ENCODE measurements around the gene CERT1. TPM values are rescaled to one million over a fixed set of nuclear protein-coding genes. Genes with fewer than 3 reads are reported as not detected.

The CERT1 gene
- total RNA-seq, 4 donors from 2014 or later = 36.1 to 42.3 (median 39.0) TPM

DNA sequence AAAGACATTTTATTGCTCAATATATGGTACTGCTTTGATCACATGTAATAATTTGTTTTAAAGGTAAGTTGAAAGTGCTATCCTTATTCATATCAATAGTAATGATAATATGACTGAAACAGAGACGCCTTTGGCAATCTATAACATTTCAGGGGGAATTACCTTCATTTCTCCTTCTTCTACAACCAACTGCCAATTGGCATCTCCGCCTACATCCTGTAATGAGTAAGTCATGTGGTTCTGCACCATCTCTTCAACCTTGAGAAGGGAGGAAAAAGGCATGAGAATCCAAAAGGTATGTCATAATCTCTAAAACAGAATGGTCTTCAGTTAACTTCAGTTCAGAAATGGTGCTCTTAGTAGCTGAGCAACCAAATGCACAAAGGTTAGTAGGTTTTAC, 122.0 kb downstream of the CERT1 start:
- WGBS, 2 donors = 93 to 97% methylated on average over 2 of the region's 2 CpGs
- H3K4me3 ChIP-seq = no peak overlapping the region
- TF ChIP-seq POLR2A (IDR thresholded peaks at IDR 0.05) (no peak), EP300 (IDR thresholded peaks at IDR 0.05) (no peak)
- TF ChIP-seq, protein P1, sequence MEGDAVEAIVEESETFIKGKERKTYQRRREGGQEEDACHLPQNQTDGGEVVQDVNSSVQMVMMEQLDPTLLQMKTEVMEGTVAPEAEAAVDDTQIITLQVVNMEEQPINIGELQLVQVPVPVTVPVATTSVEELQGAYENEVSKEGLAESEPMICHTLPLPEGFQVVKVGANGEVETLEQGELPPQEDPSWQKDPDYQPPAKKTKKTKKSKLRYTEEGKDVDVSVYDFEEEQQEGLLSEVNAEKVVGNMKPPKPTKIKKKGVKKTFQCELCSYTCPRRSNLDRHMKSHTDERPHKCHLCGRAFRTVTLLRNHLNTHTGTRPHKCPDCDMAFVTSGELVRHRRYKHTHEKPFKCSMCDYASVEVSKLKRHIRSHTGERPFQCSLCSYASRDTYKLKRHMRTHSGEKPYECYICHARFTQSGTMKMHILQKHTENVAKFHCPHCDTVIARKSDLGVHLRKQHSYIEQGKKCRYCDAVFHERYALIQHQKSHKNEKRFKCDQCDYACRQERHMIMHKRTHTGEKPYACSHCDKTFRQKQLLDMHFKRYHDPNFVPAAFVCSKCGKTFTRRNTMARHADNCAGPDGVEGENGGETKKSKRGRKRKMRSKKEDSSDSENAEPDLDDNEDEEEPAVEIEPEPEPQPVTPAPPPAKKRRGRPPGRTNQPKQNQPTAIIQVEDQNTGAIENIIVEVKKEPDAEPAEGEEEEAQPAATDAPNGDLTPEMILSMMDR (IDR thresholded peaks at IDR 0.05) = no peak
- peaks cover 0 to 54% (median 8%) of the 10 kb centered on the region in 3 donors for H3K36me3 ChIP-seq
- no peak for DNase-seq (ENCODE audit: low spot score in 2 of 2)
- H3K4me1 ChIP-seq = no peaks in the 10 kb centered on the region
- H3K9me3 ChIP-seq = no peaks in the 10 kb centered on the region
- no peak overlapping the region for H3K27ac ChIP-seq
- no peaks in the 10 kb centered on the region for H3K27me3 ChIP-seq

- H3K4me3 ChIP-seq = no peak overlapping the region
- no peaks in the 10 kb centered on the region for H3K4me1 ChIP-seq
- TF ChIP-seq EP300 (IDR thresholded peaks at IDR 0.05) (no peak), POLR2A (IDR thresholded peaks at IDR 0.05) (no peak)
- TF ChIP-seq, protein P1 (IDR thresholded peaks at IDR 0.05) = no peak
- H3K36me3 ChIP-seq = peaks cover 0 to 54% (median 8%) of the 10 kb centered on the region in 3 donors
- no peak for DNase-seq (ENCODE audit: low spot score in 2 of 2)
- 93 to 96% methylated on average over 6 of the region's 6 CpGs for WGBS, 2 donors
- H3K9me3 ChIP-seq = no peaks in the 10 kb centered on the region
- H3K27ac ChIP-seq = no peak overlapping the region
- no peaks in the 10 kb centered on the region for H3K27me3 ChIP-seq
Measured at GRCh38 chr5:75387806-75388205, 123.6 kb downstream of the CERT1 start.

GRCh38 chr5:75384218-75384617, 127.2 kb downstream of the CERT1 start:
- no peaks in the 10 kb centered on the region for H3K4me1 ChIP-seq
- 38 to 62% methylated on average over 1 of the region's 1 CpG for whole genome bisulfite sequencing, 2 donors
- no peaks in the 10 kb centered on the region for H3K9me3 ChIP-seq
- peaks cover 5 to 82% (median 8%) of the 10 kb centered on the region in 3 donors for H3K36me3 ChIP-seq
- H3K27ac ChIP-seq = no peak overlapping the region
- H3K27me3 ChIP-seq = no peaks in the 10 kb centered on the region
- no peak for DNase-seq (ENCODE audit: low spot score in 2 of 2)
- H3K4me3 ChIP-seq = no peak overlapping the region
- no peak for TF ChIP-seq EP300 (IDR thresholded peaks at IDR 0.05)
- TF ChIP-seq, protein P1 (IDR thresholded peaks at IDR 0.05) = no peak
- no peak for TF ChIP-seq POLR2A (IDR thresholded peaks at IDR 0.05)

DNA sequence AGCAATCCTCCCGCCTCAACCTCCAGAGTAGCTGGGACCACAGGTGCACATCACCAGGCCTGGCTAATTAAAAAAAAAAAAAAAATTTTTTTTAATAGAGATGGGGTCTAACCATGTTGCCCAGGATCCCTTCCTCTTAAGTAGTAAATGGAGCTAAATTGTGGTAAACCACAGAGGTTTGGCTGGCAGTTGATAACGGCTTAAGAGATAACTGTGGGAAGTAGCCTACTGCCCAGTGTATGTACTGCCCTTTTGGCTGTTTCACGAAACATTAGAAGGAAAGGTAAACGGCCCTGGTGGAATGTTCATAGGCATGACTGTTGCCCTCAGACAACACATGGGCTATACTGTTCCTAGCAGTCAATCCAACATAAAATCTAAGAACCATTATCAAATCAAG, 130.0 kb downstream of the CERT1 start:
- Histone ChIP-seq H3K9me3 (no peaks in the 10 kb centered on the region), H3K4me1 (no peaks in the 10 kb centered on the region), H3K4me3 (no peak overlapping the region), H3K27me3 (no peaks in the 10 kb centered on the region), H3K36me3 (peaks cover 5 to 82% (median 8%) of the 10 kb centered on the region in 3 donors), H3K27ac (no peak overlapping the region)
- TF ChIP-seq EP300 (IDR thresholded peaks at IDR 0.05) (no peak), POLR2A (IDR thresholded peaks at IDR 0.05) (no peak)
- TF ChIP-seq, protein P1 (IDR thresholded peaks at IDR 0.05) = no peak
- DNase-seq (ENCODE audit: low spot score in 2 of 2) = no peak
- 82 to 93% methylated on average over 4 of the region's 4 CpGs for WGBS, 2 donors

- peaks cover 5 to 80% (median 6%) of the 10 kb centered on the region in 3 donors for H3K36me3 ChIP-seq
- no peak for DNase-seq (ENCODE audit: low spot score in 2 of 2)
- no peaks in the 10 kb centered on the region for H3K4me1 ChIP-seq
- WGBS, 2 donors = 96 to 100% methylated on average over 1 of the region's 1 CpG
- H3K27ac ChIP-seq = no peak overlapping the region
- H3K4me3 ChIP-seq = no peak overlapping the region
- no peaks in the 10 kb centered on the region for H3K9me3 ChIP-seq
- no peaks in the 10 kb centered on the region for H3K27me3 ChIP-seq
- TF ChIP-seq POLR2A (IDR thresholded peaks at IDR 0.05) = no peak
- TF ChIP-seq, protein P1 (IDR thresholded peaks at IDR 0.05) = no peak
Measured at GRCh38 chr5:75380099-75380498, 131.3 kb downstream of the CERT1 start.

All from tibial nerve (tissue), 4 donors.